H9 (cell line): ENCODE measurements around the gene CRLF3. TPM values are rescaled to one million over a fixed set of nuclear protein-coding genes. Genes with fewer than 3 reads are reported as not detected.

Source experiments
- DNase-seq: peaks from one replicate; pipeline ENCODE4 v3.0.0-alpha.2; 2017
- H2AFZ ChIP-seq: one replicate; pipeline ENCODE4 v1.6.1; 2013; ENCODE audit warnings: mild to moderate bottlenecking, low read length, control low read depth, moderate library complexity
- H2AK5ac ChIP-seq: 2 replicates; pipeline ENCODE4 v1.6.1; 2013; ENCODE audit warnings: low read length, control low read depth, mixed read lengths; ENCODE audit not compliant: insufficient read length
- H2BK120ac ChIP-seq: one replicate; pipeline ENCODE4 v1.6.1; 2013; ENCODE audit warnings: low read depth, mild to moderate bottlenecking, low read length, control low read depth, inconsistent platforms; ENCODE audit not compliant: poor library complexity, severe bottlenecking
- H2BK12ac ChIP-seq: 2 replicates; pipeline ENCODE4 v1.6.1; 2013; ENCODE audit warnings: low read length, control low read depth, mixed read lengths, low read depth; ENCODE audit not compliant: insufficient read length
- H2BK15ac ChIP-seq: 2 replicates; pipeline ENCODE4 v1.6.1; 2013; ENCODE audit warnings: low read depth, low read length, control low read depth
- H2BK20ac ChIP-seq: one replicate; pipeline ENCODE4 v1.6.1; 2013; ENCODE audit warnings: low read depth, mild to moderate bottlenecking, low read length, control low read depth, inconsistent platforms; ENCODE audit not compliant: poor library complexity, severe bottlenecking
- H2BK5ac ChIP-seq: 2 replicates; pipeline ENCODE4 v1.6.1; 2013; ENCODE audit warnings: low read length, control low read depth, mixed read lengths; ENCODE audit not compliant: insufficient read length
- H3K14ac ChIP-seq: 2 replicates; pipeline ENCODE4 v1.6.1; 2013; ENCODE audit warnings: low read length, control low read depth; ENCODE audit not compliant: insufficient read depth
- H3K18ac ChIP-seq: 2 replicates; pipeline ENCODE4 v1.6.1; 2013; ENCODE audit warnings: low read depth, mild to moderate bottlenecking, mixed read lengths, low read length, control low read depth; ENCODE audit not compliant: insufficient read length
- H3K23ac ChIP-seq: 2 replicates; pipeline ENCODE4 v1.6.1; 2013; ENCODE audit warnings: low read length, control low read depth, mixed read lengths, low read depth; ENCODE audit not compliant: insufficient read length
- H3K23me2 ChIP-seq: 2 replicates; pipeline ENCODE4 v1.6.1; 2013; ENCODE audit warnings: low read depth, mild to moderate bottlenecking, mixed read lengths, low read length, control low read depth; ENCODE audit not compliant: insufficient read length, poor library complexity, severe bottlenecking
- H3K27ac ChIP-seq: 2 replicates; pipeline ENCODE4 v1.5.1; 2013; ENCODE audit warnings: low read length, control low read depth, mixed read lengths, low read depth; ENCODE audit not compliant: insufficient read length
- H3K27me3 ChIP-seq: 2 replicates; pipeline ENCODE4 v1.6.1; 2013; ENCODE audit warnings: low read length, control low read depth, inconsistent platforms; ENCODE audit not compliant: insufficient read depth
- H3K4ac ChIP-seq: 2 replicates; pipeline ENCODE4 v1.6.1; 2013; ENCODE audit warnings: low read depth, mild to moderate bottlenecking, control low read depth, inconsistent platforms, low read length, moderate library complexity
- H3K4me1 ChIP-seq: 2 replicates; pipeline ENCODE4 v1.6.1; 2013; ENCODE audit warnings: low read length, control low read depth, inconsistent platforms; ENCODE audit not compliant: insufficient read depth
- H3K4me2 ChIP-seq: 2 replicates; pipeline ENCODE4 v1.6.1; 2013; ENCODE audit warnings: low read length, control low read depth, mixed read lengths; ENCODE audit not compliant: insufficient read length, insufficient read depth
- H3K56ac ChIP-seq: 2 replicates; pipeline ENCODE4 v1.6.1; 2013; ENCODE audit warnings: low read depth, mild to moderate bottlenecking, mixed read lengths, low read length, control low read depth; ENCODE audit not compliant: insufficient read length
- H3K79me1 ChIP-seq: 2 replicates; pipeline ENCODE4 v1.6.1; 2013; ENCODE audit warnings: low read depth, mild to moderate bottlenecking, moderate library complexity, low read length, control low read depth, inconsistent platforms; ENCODE audit not compliant: insufficient read depth, poor library complexity, severe bottlenecking
- H3K79me2 ChIP-seq: 2 replicates; pipeline ENCODE4 v1.6.1; 2013; ENCODE audit warnings: low read length, control low read depth, inconsistent platforms; ENCODE audit not compliant: insufficient read depth
- H3K9ac ChIP-seq: 2 replicates; pipeline ENCODE4 v1.6.1; 2013; ENCODE audit warnings: low read length, control low read depth, mixed read lengths; ENCODE audit not compliant: insufficient read length; ENCODE audit errors: extremely low read depth
- H3K9me3 ChIP-seq: one replicate; pipeline ENCODE4 v1.6.1; 2013; ENCODE audit warnings: low read depth, low read length, inconsistent platforms; ENCODE audit not compliant: control insufficient read depth
- H3T11ph ChIP-seq: one replicate; pipeline ENCODE4 v1.6.1; 2013; ENCODE audit warnings: mild to moderate bottlenecking, low read length, control low read depth, inconsistent platforms
- H4K20me1 ChIP-seq: one replicate; pipeline ENCODE4 v1.6.1; 2013; ENCODE audit not compliant: control insufficient read depth, insufficient read length, insufficient read depth
- H4K5ac ChIP-seq: 2 replicates; pipeline ENCODE4 v1.6.1; 2013; ENCODE audit warnings: low read depth, mild to moderate bottlenecking, mixed read lengths, low read length, control low read depth; ENCODE audit not compliant: insufficient read length
- H4K8ac ChIP-seq: replicated peaks from 2 replicates; pipeline ENCODE4 v1.6.1; 2013; ENCODE audit warnings: low read length, control low read depth, mixed read lengths, low read depth; ENCODE audit not compliant: insufficient read length
- H4K91ac ChIP-seq: 2 replicates; pipeline ENCODE4 v1.6.1; 2013; ENCODE audit warnings: low read depth, mild to moderate bottlenecking, moderate library complexity, mixed read lengths, low read length, control low read depth; ENCODE audit not compliant: insufficient read length
- H3K27ac Mint-ChIP-seq, 3 experiments: 2 replicates in 2 of 3; 3 replicates in 1 of 3; pipeline ENCODE4 v1.8.0; 2020 to 2021; ENCODE audit warnings: mixed read lengths in 3 of 3, mild to moderate bottlenecking in 1 of 3, moderate library complexity in 1 of 3
- H3K27me3 Mint-ChIP-seq: 2 replicates; pipeline ENCODE4 v1.8.0; 2021; ENCODE audit warnings: low read depth, mild to moderate bottlenecking, moderate library complexity, mixed read lengths
- H3K36me3 Mint-ChIP-seq, 3 experiments: 2 replicates in 2 of 3; 3 replicates in 1 of 3; pipeline ENCODE4 v1.8.0; 2020 to 2021; ENCODE audit warnings: low read depth in 3 of 3, mixed read lengths in 3 of 3; ENCODE audit not compliant: insufficient read depth in 1 of 3
- H3K4me1 Mint-ChIP-seq, 2 experiments: 2 replicates each; pipeline ENCODE4 v1.8.0; 2020; ENCODE audit warnings: mixed read lengths in 2 of 2
- H3K4me3 Mint-ChIP-seq, 2 experiments: 2 replicates in 1 of 2; 3 replicates in 1 of 2; pipeline ENCODE4 v1.8.0; 2020 to 2021; ENCODE audit warnings: mild to moderate bottlenecking in 2 of 2, mixed read lengths in 2 of 2, moderate library complexity in 1 of 2
- H3K9me3 Mint-ChIP-seq, 2 experiments: 2 replicates in 1 of 2; 3 replicates in 1 of 2; pipeline ENCODE4 v1.8.0; 2020; ENCODE audit warnings: mild to moderate bottlenecking in 2 of 2, mixed read lengths in 2 of 2, moderate library complexity in 1 of 2
- WGBS: extraction: QIAGEN DNeasy Blood & Tissue Kit; methylation state at CpG from one replicate; pipeline ENCODE4 v1.1.7; 2013; ENCODE audit warnings: missing lambda C conversion rate, low lambda C conversion rate, mixed read lengths; ENCODE audit not compliant: insufficient read length; ENCODE audit errors: extremely low coverage; 5-methylcytosine and 5-hydroxymethylcytosine counted together
- total RNA-seq: library from RNA; stranded (reverse); gene quantifications from 2 replicates; pipeline ENCODE4 v1.2.1, GENCODE V29; 2021
- TF ChIP-seq, protein P1 (sequence below): fragments of 200-600 bp; sonication (generic); conservative IDR thresholded peaks from 3 replicates; pipeline ENCODE4 v1.8.0; 2021; ENCODE audit warnings: antibody characterized with exemption, mild to moderate bottlenecking

Gene CRLF3
- total RNA-seq, 1 experiment from 2014 or later = 18.1 TPM

DNA sequence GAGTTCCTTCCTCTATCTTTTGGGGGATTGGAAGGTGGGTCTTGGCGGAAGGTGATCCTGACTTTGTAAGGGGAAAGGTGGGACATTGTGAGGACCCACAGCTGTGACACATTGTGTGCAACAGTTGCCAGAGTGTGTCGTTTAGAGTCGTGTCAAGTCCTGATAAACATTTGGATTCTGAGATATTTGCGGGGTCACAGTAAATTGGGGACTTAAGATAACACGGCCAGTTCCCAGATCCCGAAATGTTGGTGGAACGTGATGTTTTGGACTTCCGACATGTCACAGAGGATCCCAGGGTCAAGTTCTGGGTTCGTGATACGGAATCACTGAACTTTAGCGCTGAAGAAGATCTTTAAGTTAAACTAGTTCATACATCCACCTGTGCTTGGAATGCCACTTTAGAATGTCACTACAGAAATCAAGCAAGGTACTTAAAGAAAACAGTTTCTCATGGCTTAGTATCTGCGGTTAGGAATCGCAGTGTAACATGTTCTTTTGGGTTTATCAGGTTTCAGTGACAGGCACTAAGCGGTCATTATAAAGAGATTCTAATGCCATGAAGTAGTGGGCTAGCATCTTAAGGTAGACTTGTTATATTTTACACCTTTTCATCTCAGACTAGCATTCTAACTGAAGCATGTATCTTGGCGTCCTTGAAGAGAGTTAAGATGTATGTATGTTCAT lies 8.1 kb upstream of the CRLF3 start:
- H3K9me3 Mint-ChIP-seq = no peaks in the 10 kb centered on the region; a peak in 1 of 5 replicates
- H4K20me1 ChIP-seq = no peaks in the 10 kb centered on the region
- H4K8ac ChIP-seq = peak overlapping the region; percentile 74
- no peaks in the 10 kb centered on the region for H3K27me3 Mint-ChIP-seq
- H3K23me2 ChIP-seq = peaks cover 6% of the 10 kb centered on the region
- H3K27ac Mint-ChIP-seq = peak overlapping the region; percentile 97 to 99 (median 99)
- peak overlapping the region; percentile 97 for H2BK15ac ChIP-seq
- WGBS = no CpG with 5 or more reads among the region's 15 CpGs
- H3K9ac ChIP-seq = peak overlapping the region; percentile 99
- peaks cover 9% of the 10 kb centered on the region; the same call in 1 of the 2 replicates for H3K79me2 ChIP-seq
- no peak overlapping the region for H2BK120ac ChIP-seq
- H4K91ac ChIP-seq = peak overlapping the region; percentile 53
- H3K79me1 ChIP-seq = no peaks in the 10 kb centered on the region
- no peak overlapping the region for H3T11ph ChIP-seq
- peak overlapping the region; percentile 98 for H3K14ac ChIP-seq
- H3K18ac ChIP-seq = peak overlapping the region; percentile 91
- no peak for DNase-seq
- H3K27ac ChIP-seq = peak overlapping the region; percentile 63
- H3K4me2 ChIP-seq = peak overlapping the region; percentile 100
- no peak overlapping the region for H2BK5ac ChIP-seq
- no peak overlapping the region for H2AFZ ChIP-seq
- peak overlapping the region; percentile 34; the same call in 1 of the 2 replicates for H3K4ac ChIP-seq
- H3K4me1 ChIP-seq = no peaks in the 10 kb centered on the region; the same call in 1 of the 2 replicates
- peak overlapping the region; percentile 91 for H3K23ac ChIP-seq
- TF ChIP-seq, protein P1, sequence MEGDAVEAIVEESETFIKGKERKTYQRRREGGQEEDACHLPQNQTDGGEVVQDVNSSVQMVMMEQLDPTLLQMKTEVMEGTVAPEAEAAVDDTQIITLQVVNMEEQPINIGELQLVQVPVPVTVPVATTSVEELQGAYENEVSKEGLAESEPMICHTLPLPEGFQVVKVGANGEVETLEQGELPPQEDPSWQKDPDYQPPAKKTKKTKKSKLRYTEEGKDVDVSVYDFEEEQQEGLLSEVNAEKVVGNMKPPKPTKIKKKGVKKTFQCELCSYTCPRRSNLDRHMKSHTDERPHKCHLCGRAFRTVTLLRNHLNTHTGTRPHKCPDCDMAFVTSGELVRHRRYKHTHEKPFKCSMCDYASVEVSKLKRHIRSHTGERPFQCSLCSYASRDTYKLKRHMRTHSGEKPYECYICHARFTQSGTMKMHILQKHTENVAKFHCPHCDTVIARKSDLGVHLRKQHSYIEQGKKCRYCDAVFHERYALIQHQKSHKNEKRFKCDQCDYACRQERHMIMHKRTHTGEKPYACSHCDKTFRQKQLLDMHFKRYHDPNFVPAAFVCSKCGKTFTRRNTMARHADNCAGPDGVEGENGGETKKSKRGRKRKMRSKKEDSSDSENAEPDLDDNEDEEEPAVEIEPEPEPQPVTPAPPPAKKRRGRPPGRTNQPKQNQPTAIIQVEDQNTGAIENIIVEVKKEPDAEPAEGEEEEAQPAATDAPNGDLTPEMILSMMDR = no peak
- H3K56ac ChIP-seq = peak overlapping the region; percentile 35
- H2BK20ac ChIP-seq = no peak overlapping the region
- H3K4me3 Mint-ChIP-seq = peak overlapping the region; percentile 95 to 100
- peaks cover 16 to 31% (median 30%) of the 10 kb centered on the region in 3 experiments; a peak in 6 of 7 replicates for H3K36me3 Mint-ChIP-seq
- no peak overlapping the region for H2BK12ac ChIP-seq
- no peaks in the 10 kb centered on the region for H3K9me3 ChIP-seq
- H3K4me1 Mint-ChIP-seq = peaks cover 15 to 20% of the 10 kb centered on the region in 2 experiments
- peak overlapping the region; percentile 81 for H4K5ac ChIP-seq
- no peaks in the 10 kb centered on the region for H3K27me3 ChIP-seq
- no peak overlapping the region for H2AK5ac ChIP-seq
